Measurements from ENCODE around the gene SRPRB. TPM values are rescaled to one million over a fixed set of nuclear protein-coding genes. Genes with fewer than 3 reads are reported as not detected.
"Not testable (repeated sequence)": the region's sequence is repeated elsewhere in the genome, so short reads cannot be mapped to it uniquely, and the experiment has no call there.

SRPRB gene
- total RNA-seq, 1 experiment from 2014 or later: 73.5 TPM

DNA sequence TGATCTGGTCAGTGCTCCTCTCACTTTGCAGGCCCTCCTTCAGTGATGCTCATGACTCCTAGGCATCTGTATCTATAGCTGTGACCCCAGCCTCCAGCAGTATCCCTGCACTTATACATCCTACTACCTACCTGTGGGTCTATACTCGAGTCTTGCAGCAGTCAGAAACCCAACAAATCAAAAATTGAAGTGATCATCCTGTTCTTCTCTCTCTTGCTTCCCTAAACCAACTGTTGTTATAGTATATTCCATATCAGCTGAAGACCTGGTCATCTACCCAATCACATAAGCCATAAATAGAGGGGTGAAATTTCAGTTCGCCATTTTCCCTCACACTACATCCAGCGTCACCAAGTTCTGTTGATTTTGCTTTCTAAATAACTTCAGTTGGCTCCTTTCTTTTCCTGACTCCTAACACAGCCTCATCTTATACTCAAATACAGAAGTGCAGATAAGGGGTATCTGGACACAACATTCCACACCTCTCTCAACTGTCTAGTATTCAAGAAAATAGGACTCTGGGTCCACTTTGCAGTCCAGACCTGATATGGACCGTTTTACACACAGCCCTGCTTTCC, 25.9 kb upstream of the SRPRB start:
- Histone ChIP-seq H3K27me3 (ENCODE audit: control insufficient read depth, insufficient read depth, low read length) (peaks cover 3% of the 10 kb centered on the region), H3K27ac (ENCODE audit: low read length) (no peak overlapping the region), H3K4me3 (ENCODE audit: low read depth in 2 of 2, low read length in 2 of 2) (no peak overlapping the region), H3K4me1 (ENCODE audit: control insufficient read depth, insufficient read depth, low read length) (no peaks in the 10 kb centered on the region), H3K36me3 (ENCODE audit: control insufficient read depth, insufficient read depth, low read length) (no peaks in the 10 kb centered on the region), H3K9me3 (ENCODE audit: control insufficient read depth, insufficient read depth, low read depth, low read length) (no peaks in the 10 kb centered on the region)
- intact Hi-C loops (cut with micrococcal nuclease; ENCODE audit: unreplicated experiment) (no loop called here), in situ Hi-C loops (cut with HindIII; ENCODE audit: low pct_unique_long_range_greater_than_20kb, low sequenced_read_pairs) (no loop called here)
- ChIA-PET CTCF (no interaction called here), POLR2A (no interaction called here)
- DNase-seq (ENCODE audit: low read depth, low spot score) (no peak), ATAC-seq (no peak)
- BruUV-seq (replicated peaks): no TSS peak
- TF ChIP-seq POLR2AphosphoS5 (IDR thresholded peaks at IDR 0.05; ENCODE audit: low read depth, low read length): no peak

DNA sequence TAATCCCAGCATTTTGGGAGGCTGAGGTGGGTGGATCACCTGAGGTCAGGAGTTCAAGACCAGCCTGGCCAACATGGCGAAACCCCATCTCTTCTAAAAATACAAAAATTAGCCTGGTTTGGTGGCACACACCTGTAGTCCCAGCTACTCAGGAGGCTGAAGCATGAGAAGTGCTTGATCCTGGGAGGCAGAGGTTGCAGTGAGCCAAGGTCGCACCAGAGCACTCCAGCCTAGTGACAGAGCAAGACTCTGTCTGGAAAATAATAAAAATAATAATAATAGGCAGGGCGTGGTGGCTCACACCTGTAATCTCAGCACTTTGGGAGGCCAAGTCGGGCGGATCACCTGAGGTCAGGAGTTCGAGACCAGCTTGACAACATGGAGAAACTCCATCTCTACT, 24.9 kb upstream of the SRPRB start:
- BruUV-seq (replicated peaks); H3K27ac ChIP-seq (ENCODE audit: low read length); DNase-seq (ENCODE audit: low read depth, low spot score); POLR2A ChIA-PET; H3K36me3 ChIP-seq (ENCODE audit: control insufficient read depth, insufficient read depth, low read length); H3K27me3 ChIP-seq (ENCODE audit: control insufficient read depth, insufficient read depth, low read length); CTCF ChIA-PET; in situ Hi-C loops (cut with HindIII; ENCODE audit: low pct_unique_long_range_greater_than_20kb, low sequenced_read_pairs); H3K9me3 ChIP-seq (ENCODE audit: control insufficient read depth, insufficient read depth, low read depth, low read length); intact Hi-C loops (cut with micrococcal nuclease; ENCODE audit: unreplicated experiment); ATAC-seq; H3K4me1 ChIP-seq (ENCODE audit: control insufficient read depth, insufficient read depth, low read length); H3K4me3 ChIP-seq (ENCODE audit: low read depth in 2 of 2, low read length in 2 of 2): not testable (repeated sequence)

DNA sequence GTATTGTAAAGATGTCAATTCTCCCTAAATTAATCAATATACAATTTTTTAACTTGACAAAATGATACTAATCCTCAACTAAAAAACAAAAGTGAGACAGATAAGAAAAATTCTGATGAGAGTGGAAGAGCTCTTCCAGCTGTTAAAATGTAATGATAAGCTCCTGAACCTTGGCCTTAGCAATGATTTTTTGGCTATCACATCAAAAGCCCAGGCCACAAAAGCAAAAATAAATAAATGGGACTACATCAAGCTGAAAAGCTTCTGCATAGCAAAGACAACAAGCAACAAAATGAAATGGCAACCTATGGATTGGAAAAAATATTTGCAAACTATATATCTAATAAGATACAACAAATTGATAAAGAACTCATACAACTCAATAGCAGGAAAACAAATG, 24.0 kb upstream of the SRPRB start:
- CTCF ChIA-PET: no interaction called here
- ATAC-seq: no peak
- TF ChIP-seq, protein P1, sequence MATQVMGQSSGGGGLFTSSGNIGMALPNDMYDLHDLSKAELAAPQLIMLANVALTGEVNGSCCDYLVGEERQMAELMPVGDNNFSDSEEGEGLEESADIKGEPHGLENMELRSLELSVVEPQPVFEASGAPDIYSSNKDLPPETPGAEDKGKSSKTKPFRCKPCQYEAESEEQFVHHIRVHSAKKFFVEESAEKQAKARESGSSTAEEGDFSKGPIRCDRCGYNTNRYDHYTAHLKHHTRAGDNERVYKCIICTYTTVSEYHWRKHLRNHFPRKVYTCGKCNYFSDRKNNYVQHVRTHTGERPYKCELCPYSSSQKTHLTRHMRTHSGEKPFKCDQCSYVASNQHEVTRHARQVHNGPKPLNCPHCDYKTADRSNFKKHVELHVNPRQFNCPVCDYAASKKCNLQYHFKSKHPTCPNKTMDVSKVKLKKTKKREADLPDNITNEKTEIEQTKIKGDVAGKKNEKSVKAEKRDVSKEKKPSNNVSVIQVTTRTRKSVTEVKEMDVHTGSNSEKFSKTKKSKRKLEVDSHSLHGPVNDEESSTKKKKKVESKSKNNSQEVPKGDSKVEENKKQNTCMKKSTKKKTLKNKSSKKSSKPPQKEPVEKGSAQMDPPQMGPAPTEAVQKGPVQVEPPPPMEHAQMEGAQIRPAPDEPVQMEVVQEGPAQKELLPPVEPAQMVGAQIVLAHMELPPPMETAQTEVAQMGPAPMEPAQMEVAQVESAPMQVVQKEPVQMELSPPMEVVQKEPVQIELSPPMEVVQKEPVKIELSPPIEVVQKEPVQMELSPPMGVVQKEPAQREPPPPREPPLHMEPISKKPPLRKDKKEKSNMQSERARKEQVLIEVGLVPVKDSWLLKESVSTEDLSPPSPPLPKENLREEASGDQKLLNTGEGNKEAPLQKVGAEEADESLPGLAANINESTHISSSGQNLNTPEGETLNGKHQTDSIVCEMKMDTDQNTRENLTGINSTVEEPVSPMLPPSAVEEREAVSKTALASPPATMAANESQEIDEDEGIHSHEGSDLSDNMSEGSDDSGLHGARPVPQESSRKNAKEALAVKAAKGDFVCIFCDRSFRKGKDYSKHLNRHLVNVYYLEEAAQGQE (IDR thresholded peaks at IDR 0.05; ENCODE audit: insufficient read depth in 1 of 2, low read depth in 2 of 2, low read length in 1 of 2): no peak
- TF ChIP-seq SIN3A (IDR thresholded peaks at IDR 0.05; ENCODE audit: borderline replicate concordance, insufficient read depth, low read depth, low read length) (no peak), TCF7L2 (IDR thresholded peaks at IDR 0.05; ENCODE audit: low read depth, low read length) (no peak), POLR2AphosphoS5 (IDR thresholded peaks at IDR 0.05; ENCODE audit: low read depth, low read length) (no peak)
- TF ChIP-seq, protein P2, sequence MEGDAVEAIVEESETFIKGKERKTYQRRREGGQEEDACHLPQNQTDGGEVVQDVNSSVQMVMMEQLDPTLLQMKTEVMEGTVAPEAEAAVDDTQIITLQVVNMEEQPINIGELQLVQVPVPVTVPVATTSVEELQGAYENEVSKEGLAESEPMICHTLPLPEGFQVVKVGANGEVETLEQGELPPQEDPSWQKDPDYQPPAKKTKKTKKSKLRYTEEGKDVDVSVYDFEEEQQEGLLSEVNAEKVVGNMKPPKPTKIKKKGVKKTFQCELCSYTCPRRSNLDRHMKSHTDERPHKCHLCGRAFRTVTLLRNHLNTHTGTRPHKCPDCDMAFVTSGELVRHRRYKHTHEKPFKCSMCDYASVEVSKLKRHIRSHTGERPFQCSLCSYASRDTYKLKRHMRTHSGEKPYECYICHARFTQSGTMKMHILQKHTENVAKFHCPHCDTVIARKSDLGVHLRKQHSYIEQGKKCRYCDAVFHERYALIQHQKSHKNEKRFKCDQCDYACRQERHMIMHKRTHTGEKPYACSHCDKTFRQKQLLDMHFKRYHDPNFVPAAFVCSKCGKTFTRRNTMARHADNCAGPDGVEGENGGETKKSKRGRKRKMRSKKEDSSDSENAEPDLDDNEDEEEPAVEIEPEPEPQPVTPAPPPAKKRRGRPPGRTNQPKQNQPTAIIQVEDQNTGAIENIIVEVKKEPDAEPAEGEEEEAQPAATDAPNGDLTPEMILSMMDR (IDR thresholded peaks at IDR 0.05): no peak
- Histone ChIP-seq H3K36me3 (ENCODE audit: control insufficient read depth, insufficient read depth, low read length) (no peaks in the 10 kb centered on the region), H3K4me3 (ENCODE audit: low read depth in 2 of 2, low read length in 2 of 2) (no peak overlapping the region), H3K9me3 (ENCODE audit: control insufficient read depth, insufficient read depth, low read depth, low read length) (no peaks in the 10 kb centered on the region), H3K27ac (ENCODE audit: low read length) (no peak overlapping the region), H3K4me1 (ENCODE audit: control insufficient read depth, insufficient read depth, low read length) (no peaks in the 10 kb centered on the region), H3K27me3 (ENCODE audit: control insufficient read depth, insufficient read depth, low read length) (peaks cover 3% of the 10 kb centered on the region)
- in situ Hi-C loops (cut with HindIII; ENCODE audit: low pct_unique_long_range_greater_than_20kb, low sequenced_read_pairs): no loop called here
- POLR2A ChIA-PET: no interaction called here
- no peak for DNase-seq (ENCODE audit: low read depth, low spot score)
- intact Hi-C loops (cut with micrococcal nuclease; ENCODE audit: unreplicated experiment): no loop called here
- no TSS peak for BruUV-seq (replicated peaks)

Data from Panc1 (cell line).